Measurements from ENCODE around the gene SLC25A26.
A peak's percentile ranks its signal among the peaks of the same experiment; 100 is the strongest.
"Not testable (repeated sequence)": the region's sequence is repeated elsewhere in the genome, so short reads cannot be mapped to it uniquely, and the experiment has no call there.

The SLC25A26 gene

GRCh38 chr3:66220602-66221377 is at the start of gene SLC25A26:
Gene SLC25A26 (plus strand): TSS chr3:66221001. CDS start chr3:66221095, 94 bp downstream.
- DNase-seq (ENCODE audit: low read depth, low spot score), result peak; percentile 87

DNA sequence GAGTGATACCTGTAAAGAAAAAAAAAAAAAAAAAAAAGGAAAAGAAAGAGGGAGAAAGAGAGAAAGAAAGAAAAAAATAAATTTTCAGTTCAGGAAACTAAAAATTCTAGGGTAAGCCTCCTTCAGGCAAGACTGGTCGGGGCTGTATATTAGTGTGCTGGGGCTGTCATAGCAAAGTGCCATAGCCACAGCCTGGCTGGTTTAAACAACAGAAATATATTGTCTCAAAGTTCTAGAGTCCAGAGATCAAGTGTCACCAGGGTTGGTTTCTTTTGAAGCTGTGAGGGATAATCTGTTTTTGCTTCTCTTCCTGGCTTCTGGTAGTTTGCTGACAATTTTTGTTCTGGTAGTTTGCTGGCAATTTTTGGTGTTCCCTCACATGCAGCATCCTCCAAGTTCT is 48.4 kb upstream of the SLC25A26 start:
- DNase-seq (ENCODE audit: low read depth, low spot score), result no peak

- DNase-seq (ENCODE audit: low read depth, low spot score), result no peak
These were observed 43.8 kb upstream of the SLC25A26 start for GRCh38 chr3:66177026-66177425.

DNA sequence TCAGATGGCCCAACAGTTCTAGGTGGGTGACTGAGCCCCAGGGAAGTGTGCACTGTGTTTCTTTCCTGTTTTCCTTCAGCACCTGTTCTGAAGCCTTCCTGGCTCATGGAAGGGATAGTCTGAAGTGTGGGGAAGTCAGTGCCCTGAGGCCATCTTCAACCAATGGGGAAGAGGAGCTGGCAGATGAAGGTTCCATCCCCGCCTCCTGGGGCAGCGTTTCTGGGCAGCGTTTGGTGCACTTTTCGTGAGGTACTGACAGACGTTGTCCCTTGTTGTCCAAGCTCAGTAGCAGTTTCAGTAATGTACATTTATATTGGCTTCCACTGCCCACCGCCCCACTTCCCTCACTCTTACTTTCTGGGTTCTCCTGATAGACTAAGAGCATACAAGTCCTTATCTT is 42.6 kb upstream of the SLC25A26 start:
- DNase-seq (ENCODE audit: low read depth, low spot score), result no peak

DNA sequence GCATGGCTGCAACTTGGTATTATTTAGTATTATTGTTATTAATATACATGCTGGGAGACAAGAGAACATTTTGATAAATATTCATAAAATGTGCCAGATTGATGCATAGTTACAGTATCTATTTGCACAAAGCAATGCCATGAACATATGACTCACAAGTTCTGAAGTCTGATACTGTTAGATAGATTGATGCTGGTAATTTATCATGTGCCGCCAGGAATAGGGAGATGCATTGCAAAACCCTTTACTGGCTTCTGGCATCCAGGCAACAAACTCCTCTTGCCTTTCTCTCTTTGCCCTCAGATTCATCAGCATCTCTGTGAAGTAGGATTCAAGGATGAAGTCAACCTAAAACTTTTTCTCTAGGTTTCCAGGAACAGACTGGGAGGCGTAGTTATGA is 41.0 kb upstream of the SLC25A26 start:
- DNase-seq (ENCODE audit: low read depth, low spot score), result no peak

GRCh38 chr3:66181764-66182163 is 39.0 kb upstream of the SLC25A26 start:
- no peak for DNase-seq (ENCODE audit: low read depth, low spot score)

- no peak for DNase-seq (ENCODE audit: low read depth, low spot score)
These were observed 38.6 kb upstream of the SLC25A26 start for GRCh38 chr3:66182246-66182645.

- no peak for DNase-seq (ENCODE audit: low read depth, low spot score)
These were observed 34.3 kb upstream of the SLC25A26 start for GRCh38 chr3:66186545-66186944.

- no peak for DNase-seq (ENCODE audit: low read depth, low spot score)
These were observed 25.4 kb upstream of the SLC25A26 start for GRCh38 chr3:66195347-66195783.

DNA sequence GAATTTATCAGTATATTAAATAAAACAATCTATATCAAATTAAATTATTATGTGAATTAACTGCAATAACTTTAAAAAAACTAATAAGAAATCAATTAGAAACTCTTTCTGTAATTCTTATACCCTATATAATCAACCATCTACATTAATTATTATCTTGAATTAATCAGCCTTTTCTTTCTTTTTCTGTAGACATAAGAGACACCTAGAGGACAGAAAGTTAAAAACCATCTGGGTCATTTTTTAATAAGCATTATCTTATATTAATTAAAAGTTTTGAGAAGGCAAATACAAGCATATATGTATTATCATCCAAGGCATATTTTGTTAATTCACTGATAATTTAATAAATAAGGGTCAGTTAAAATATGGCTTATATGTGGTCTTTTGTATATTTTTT is 24.2 kb upstream of the SLC25A26 start:
- DNase-seq (ENCODE audit: low read depth, low spot score), result no peak

- no peak for DNase-seq (ENCODE audit: low read depth, low spot score)
These were observed 22.2 kb upstream of the SLC25A26 start for GRCh38 chr3:66198437-66199088.

GRCh38 chr3:66199089-66199473 is 21.7 kb upstream of the SLC25A26 start:
- DNase-seq (ENCODE audit: low read depth, low spot score), result no peak

DNA sequence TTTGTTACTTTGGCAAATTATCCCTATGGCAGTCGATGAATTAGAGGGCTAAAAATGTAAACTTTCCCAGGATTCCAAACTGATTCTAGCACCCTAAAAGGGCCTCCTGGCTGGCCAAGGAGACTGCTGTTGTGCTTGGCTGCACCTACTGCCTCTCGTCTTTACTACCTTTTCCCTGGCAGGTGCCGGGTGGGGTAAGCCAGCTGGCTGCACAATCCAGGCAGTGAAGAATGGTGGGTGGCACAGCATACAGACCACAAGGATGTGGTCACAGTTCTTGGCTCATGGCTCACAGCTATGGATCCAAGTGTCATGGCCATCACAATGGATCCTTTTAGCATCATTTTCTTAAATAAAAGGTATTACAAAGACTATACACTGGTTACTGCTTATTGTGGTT is 20.7 kb upstream of the SLC25A26 start:
- no peak for DNase-seq (ENCODE audit: low read depth, low spot score)

- DNase-seq (ENCODE audit: low read depth, low spot score), result no peak
These were observed 20.0 kb upstream of the SLC25A26 start for GRCh38 chr3:66200786-66201185.

DNA sequence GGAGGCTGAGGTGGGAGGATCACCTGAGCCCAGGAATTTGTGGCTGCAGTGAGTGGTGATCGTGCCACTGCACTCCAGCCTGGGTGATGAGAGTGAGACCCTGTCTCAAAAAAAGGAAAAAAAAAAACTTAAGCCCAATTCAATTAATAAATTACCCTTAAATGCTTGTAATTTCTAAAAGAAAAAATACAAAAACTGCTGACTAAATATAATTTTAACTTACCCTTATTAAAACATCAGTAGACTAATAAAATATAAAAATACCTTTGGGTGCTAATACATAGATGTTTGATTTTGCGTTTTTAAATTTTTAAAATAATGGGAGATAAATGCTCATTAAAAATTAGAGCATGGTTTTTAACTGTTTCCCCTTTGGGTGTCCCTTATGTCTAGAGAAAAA is 17.5 kb upstream of the SLC25A26 start:
- no peak for DNase-seq (ENCODE audit: low read depth, low spot score)

DNA sequence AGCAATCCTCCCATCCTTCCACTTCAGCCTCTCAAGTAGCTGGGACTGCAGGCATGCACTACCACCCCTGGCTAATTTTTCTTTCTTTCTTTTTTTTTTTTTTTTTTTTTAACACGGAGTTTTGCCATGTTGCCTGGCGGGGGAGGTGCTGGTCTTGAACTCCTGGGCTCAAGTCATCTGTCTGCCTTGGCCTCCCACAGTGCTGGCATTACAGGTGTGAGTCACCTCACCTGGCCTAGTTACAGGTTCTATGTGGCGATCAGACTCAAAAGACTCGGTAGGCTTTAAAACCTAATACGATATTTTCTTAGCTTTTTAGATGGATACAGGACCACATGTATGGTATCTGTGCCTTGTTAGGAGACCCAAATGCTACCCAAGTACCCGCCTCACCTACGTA is 14.0 kb upstream of the SLC25A26 start:
- DNase-seq (ENCODE audit: low read depth, low spot score), result no peak

DNA sequence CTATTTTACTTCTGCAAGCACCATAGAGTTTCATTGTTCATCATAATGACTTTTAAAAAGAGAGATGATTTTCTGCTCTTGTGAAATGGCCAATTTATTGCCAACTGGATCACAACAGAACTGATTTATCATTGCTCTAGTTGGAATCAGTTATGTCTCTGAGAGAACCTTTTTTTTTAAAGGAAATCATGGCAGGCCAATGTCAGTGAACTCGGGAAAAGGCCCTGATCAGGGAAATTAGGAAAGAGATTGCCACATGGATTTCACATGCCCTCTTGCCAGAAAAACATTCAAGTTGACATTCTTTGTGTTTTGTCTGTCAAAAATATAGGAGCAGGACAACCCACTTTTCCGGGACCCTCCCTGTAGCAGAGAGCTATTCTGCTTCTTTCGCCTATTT is 12.6 kb upstream of the SLC25A26 start:
- DNase-seq (ENCODE audit: low read depth, low spot score), result no peak

GRCh38 chr3:66210687-66211295 is 10.0 kb upstream of the SLC25A26 start:
- DNase-seq (ENCODE audit: low read depth, low spot score), result no peak

GRCh38 chr3:66211779-66212178 is 9.0 kb upstream of the SLC25A26 start:
- no peak for DNase-seq (ENCODE audit: low read depth, low spot score)

GRCh38 chr3:66215106-66215505 is 5.7 kb upstream of the SLC25A26 start:
- DNase-seq (ENCODE audit: low read depth, low spot score), result no peak

GRCh38 chr3:66220066-66220465 is 735 bp upstream of the SLC25A26 start:
- DNase-seq (ENCODE audit: low read depth, low spot score), result no peak

DNA sequence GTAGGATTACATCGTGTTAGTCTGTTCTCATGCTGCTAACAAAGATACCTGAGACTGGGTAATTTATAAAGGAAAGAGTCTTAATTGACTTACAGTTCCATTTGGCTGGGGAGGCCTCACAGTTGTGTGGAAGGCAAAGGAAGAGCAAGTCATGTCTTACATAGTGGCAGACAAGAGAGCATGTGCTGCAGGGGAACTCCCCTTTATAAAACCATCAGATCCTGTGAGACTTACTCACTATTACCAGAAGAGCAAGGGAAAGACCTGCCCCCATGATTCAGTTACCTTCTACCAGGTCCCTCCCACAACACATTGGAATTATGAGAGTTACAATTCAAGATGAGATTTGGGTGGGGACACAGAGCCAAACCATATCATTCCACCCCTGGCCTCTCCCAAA is 3.4 kb downstream of the SLC25A26 start:
- no peak for DNase-seq (ENCODE audit: low read depth, low spot score)

- DNase-seq (ENCODE audit: low read depth, low spot score), result not testable (repeated sequence)
These were observed 5.3 kb downstream of the SLC25A26 start for GRCh38 chr3:66226093-66226492.

Measured in smooth muscle cell of the brain vasculature (primary cell).